Measurements from ENCODE around the gene ATL2.

DNA sequence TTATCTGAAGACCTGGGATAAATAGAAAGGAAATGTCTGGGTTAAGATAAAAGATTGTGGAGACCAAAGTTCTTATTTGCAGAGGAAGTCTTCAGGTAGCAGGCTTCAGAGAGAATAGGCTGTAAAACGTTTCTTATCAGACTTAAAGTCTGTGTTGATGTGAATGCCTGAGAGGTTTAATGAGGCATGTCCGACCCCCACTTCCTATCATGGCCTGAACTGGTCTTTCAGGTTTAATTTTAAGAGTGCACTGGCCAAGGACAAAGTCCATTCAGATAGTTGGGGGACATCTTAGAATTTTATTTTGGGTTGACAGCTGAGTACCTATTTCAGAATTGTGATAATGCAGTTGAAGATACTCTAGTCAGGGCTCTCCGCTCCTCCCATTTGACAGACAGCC lies 92.1 kb downstream of the ATL2 start:
- TF ChIP-seq, protein P1, sequence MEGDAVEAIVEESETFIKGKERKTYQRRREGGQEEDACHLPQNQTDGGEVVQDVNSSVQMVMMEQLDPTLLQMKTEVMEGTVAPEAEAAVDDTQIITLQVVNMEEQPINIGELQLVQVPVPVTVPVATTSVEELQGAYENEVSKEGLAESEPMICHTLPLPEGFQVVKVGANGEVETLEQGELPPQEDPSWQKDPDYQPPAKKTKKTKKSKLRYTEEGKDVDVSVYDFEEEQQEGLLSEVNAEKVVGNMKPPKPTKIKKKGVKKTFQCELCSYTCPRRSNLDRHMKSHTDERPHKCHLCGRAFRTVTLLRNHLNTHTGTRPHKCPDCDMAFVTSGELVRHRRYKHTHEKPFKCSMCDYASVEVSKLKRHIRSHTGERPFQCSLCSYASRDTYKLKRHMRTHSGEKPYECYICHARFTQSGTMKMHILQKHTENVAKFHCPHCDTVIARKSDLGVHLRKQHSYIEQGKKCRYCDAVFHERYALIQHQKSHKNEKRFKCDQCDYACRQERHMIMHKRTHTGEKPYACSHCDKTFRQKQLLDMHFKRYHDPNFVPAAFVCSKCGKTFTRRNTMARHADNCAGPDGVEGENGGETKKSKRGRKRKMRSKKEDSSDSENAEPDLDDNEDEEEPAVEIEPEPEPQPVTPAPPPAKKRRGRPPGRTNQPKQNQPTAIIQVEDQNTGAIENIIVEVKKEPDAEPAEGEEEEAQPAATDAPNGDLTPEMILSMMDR (IDR thresholded peaks at IDR 0.05) = no peak
- no peak for TF ChIP-seq POLR2AphosphoS5 (IDR thresholded peaks at IDR 0.05)

Measured in prostate gland (tissue), 2 donors.